H1 (cell line): Measurements from ENCODE around the gene TMEM72. TPM values are rescaled to one million over a fixed set of nuclear protein-coding genes. Genes with fewer than 3 reads are reported as not detected.

ENCODE experiments used
- ASH2L ChIP-seq: fragments of 200-600, 300-600 bp; sonication (generic); IDR thresholded peaks from one replicate; pipeline ENCODE4 v1.7.1; 2017; ENCODE audit warnings: low read length
- CHD2 ChIP-seq: IDR thresholded peaks from 2 replicates; pipeline ENCODE4 v1.6.1; 2012; ENCODE audit warnings: low read length, improper control_type of control experiment
- CHD7 ChIP-seq: fragments of 300-600 bp; sonication (generic); IDR thresholded peaks from 2 replicates; pipeline ENCODE4 v1.7.1; 2012; ENCODE audit warnings: low read length, moderate library complexity, mild to moderate bottlenecking, inconsistent platforms; ENCODE audit not compliant: insufficient replicate concordance
- EGR1 ChIP-seq: IDR thresholded peaks from 2 replicates; pipeline ENCODE4 v1.6.1; 2011; ENCODE audit warnings: low read depth, low read length, borderline replicate concordance
- EP300 ChIP-seq, 2 experiments: IDR thresholded peaks; 1 replicate in 1 of 2; 2 replicates in 1 of 2; pipeline ENCODE4 v1.6.1; 2011 to 2012; ENCODE audit warnings: low read depth in 2 of 2, low read length in 2 of 2, mild to moderate bottlenecking in 2 of 2, borderline replicate concordance in 1 of 2, inconsistent platforms in 1 of 2, moderate library complexity in 1 of 2
- GTF2F1 ChIP-seq: IDR thresholded peaks from 2 replicates; pipeline ENCODE4 v1.6.1; 2012; ENCODE audit warnings: low read depth, low read length, improper control_type of control experiment, borderline replicate concordance
- HDAC2 ChIP-seq, 2 experiments: fragments of 300-600 bp in 1 of 2; sonication (generic) in 1 of 2; IDR thresholded peaks; 2 replicates each; pipeline ENCODE4 v1.6.1; 2011 to 2012; ENCODE audit warnings: low read depth in 2 of 2, low read length in 2 of 2, mild to moderate bottlenecking in 2 of 2, moderate library complexity in 2 of 2, borderline replicate concordance in 1 of 2, inconsistent platforms in 1 of 2
- KDM5A ChIP-seq: fragments of 200-600 bp; IDR thresholded peaks from 2 replicates; pipeline ENCODE4 v1.7.1; 2012; ENCODE audit warnings: mild to moderate bottlenecking, low read length, inconsistent platforms, mixed read lengths
- RNF2 ChIP-seq: fragments of 200-900, 300-1000 bp; sonication (generic); IDR thresholded peaks from 2 replicates; pipeline ENCODE4 v1.7.1; 2016; ENCODE audit warnings: borderline replicate concordance, low read depth, mild to moderate bottlenecking, antibody characterized with exemption, low read length; ENCODE audit not compliant: poor library complexity, severe bottlenecking; ENCODE audit errors: missing control alignments
- SP4 ChIP-seq: IDR thresholded peaks from 2 replicates; pipeline ENCODE4 v1.6.1; 2012; ENCODE audit warnings: low read length, inconsistent platforms
- SUZ12 ChIP-seq: fragments of 200-600 bp; sonication (generic); IDR thresholded peaks from 2 replicates; pipeline ENCODE4 v1.6.1; 2012; ENCODE audit warnings: mild to moderate bottlenecking, inconsistent platforms, low read length, moderate library complexity, mixed read lengths
- TCF12 ChIP-seq: IDR thresholded peaks from 2 replicates; pipeline ENCODE4 v1.6.1; 2011; ENCODE audit warnings: low read depth, mild to moderate bottlenecking, low read length
- polyA plus RNA-seq, 7 experiments: library from polyadenylated mRNA; depleted of rRNA in 3 of 7; stranded (reverse) in 5 of 7; unstranded in 2 of 7; fragments of >200 nt in 5 of 7; fragments of 200-250 nt in 2 of 7; gene quantifications; 1 replicate in 5 of 7; 2 replicates in 1 of 7; 4 replicates in 1 of 7; pipeline versions ENCODE4 v1.2.1 to v1.2.3, GENCODE V29; 2011 to 2013; ENCODE audit warnings: missing spikeins in 2 of 7, mixed read lengths in 2 of 7
- total RNA-seq: library from RNA; stranded (reverse); fragmentation: NEBNext Ultra II Directional; extraction: Animal tissue kit (Norgen Biotek cat#: 25700); gene quantifications from 2 replicates; pipeline ENCODE4 v1.2.1, GENCODE V29; 2021

TMEM72 gene
- total and polyA plus RNA-seq, 2 of the 8 experiments (the other 6 are each of a cell fraction or from before 2014, with no cell fraction given) = not detected

- TF ChIP-seq CHD7 (no peak), EGR1 (no peak), SUZ12 (no peak), GTF2F1 (no peak), SP4 (no peak), EP300 (IDR thresholded peaks at IDR 0.05; ENCODE audit: borderline replicate concordance in 1 of 2, low read depth in 2 of 2, low read length in 2 of 2) (no peak), ASH2L (no peak), KDM5A (no peak), TCF12 (no peak), CHD2 (no peak), HDAC2 (IDR thresholded peaks at IDR 0.05; ENCODE audit: borderline replicate concordance in 1 of 2, low read depth in 2 of 2, low read length in 2 of 2) (no peak), RNF2 (no peak)
Observed at GRCh38 chr10:44873160-44873559, 38.0 kb upstream of the TMEM72 start (continued).
